Hair follicle dermal papilla cell (primary cell): ENCODE results near the gene MSL3. TPM values are rescaled to one million over a fixed set of nuclear protein-coding genes. Genes with fewer than 3 reads are reported as not detected.

Experiments
- total RNA-seq: library from RNA; depleted of rRNA; stranded (reverse); fragments of >200 nt; gene quantifications from 2 replicates; pipeline ENCODE4 v1.2.3, GENCODE V29; 2012

The MSL3 gene, protein sequence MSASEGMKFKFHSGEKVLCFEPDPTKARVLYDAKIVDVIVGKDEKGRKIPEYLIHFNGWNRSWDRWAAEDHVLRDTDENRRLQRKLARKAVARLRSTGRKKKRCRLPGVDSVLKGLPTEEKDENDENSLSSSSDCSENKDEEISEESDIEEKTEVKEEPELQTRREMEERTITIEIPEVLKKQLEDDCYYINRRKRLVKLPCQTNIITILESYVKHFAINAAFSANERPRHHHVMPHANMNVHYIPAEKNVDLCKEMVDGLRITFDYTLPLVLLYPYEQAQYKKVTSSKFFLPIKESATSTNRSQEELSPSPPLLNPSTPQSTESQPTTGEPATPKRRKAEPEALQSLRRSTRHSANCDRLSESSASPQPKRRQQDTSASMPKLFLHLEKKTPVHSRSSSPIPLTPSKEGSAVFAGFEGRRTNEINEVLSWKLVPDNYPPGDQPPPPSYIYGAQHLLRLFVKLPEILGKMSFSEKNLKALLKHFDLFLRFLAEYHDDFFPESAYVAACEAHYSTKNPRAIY
- 21.7 and 22.2 TPM in 2 replicates for total RNA-seq

DNA sequence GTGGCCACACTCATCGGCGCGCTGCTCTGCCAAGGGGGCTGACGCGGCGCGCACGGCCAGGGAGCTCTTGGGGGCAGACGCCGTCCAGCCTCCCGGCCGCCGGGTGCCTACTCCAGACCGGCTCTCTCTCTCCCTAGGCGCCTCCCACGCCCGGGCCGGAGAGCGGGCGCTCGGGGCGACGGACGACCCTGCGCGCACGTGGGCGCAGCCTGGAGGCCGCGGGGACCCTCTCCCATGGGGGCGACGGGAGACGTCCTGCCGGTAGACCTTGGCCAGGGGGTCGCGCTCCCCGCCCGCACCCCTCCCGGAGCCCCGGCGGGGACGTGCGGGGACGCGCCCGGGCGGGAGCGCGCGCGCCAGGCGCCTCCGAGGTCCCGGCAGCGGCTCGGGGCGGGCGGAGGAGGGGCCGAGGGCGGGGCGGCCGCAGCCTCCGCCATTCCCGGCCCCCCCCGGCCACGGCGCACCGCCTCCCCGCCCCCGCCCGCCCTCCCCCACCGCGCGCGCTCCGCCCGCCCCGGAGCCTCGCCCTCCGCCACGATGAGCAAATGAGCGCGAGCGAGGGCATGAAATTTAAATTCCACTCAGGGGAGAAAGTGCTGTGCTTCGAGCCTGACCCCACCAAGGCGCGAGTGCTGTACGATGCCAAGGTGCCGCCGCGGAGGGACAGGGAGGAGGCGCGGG is at the start of gene MSL3:
TSS of gene MSL3 (plus strand) at position 519 of the 681 bp plus-strand sequence. CDS start at position 546, 27 bp downstream.

Other genes with a start within 250 kb of the MSL3 start
- gene ARHGAP6, start 92.3 kb upstream of the MSL3 start, total RNA-seq, result 0.97 and 1.1 TPM in 2 replicates